Subcutaneous abdominal adipose tissue (tissue), 5 donors: ENCODE results near the gene CGN.
"Not testable (repeated sequence)": the region's sequence is repeated elsewhere in the genome, so short reads cannot be mapped to it uniquely, and the experiment has no call there.

Experiments used
- H3K27ac ChIP-seq: one replicate; pipeline ENCODE4 v1.7.0; 2013; ENCODE audit warnings: low read depth, mild to moderate bottlenecking, inconsistent platforms, low read length, moderate library complexity
- H3K27me3 ChIP-seq, 5 donors: one replicate each; pipeline ENCODE4 v1.7.0; 2013; ENCODE audit warnings: low read length in 5 of 5, inconsistent platforms in 1 of 5; ENCODE audit not compliant: control insufficient read depth in 5 of 5, insufficient read depth in 4 of 5
- H3K36me3 ChIP-seq, 5 donors: one replicate each; pipeline ENCODE4 v1.7.0; 2013; ENCODE audit warnings: low read length in 5 of 5; ENCODE audit not compliant: control insufficient read depth in 5 of 5, insufficient read depth in 5 of 5
- H3K4me1 ChIP-seq, 5 donors: one replicate each; pipeline ENCODE4 v1.7.0; 2013; ENCODE audit warnings: low read length in 5 of 5, mild to moderate bottlenecking in 3 of 5, moderate library complexity in 1 of 5; ENCODE audit not compliant: control insufficient read depth in 5 of 5, insufficient read depth in 5 of 5
- H3K4me3 ChIP-seq, 5 donors: one replicate each; pipeline ENCODE4 v1.7.0; 2013; ENCODE audit warnings: low read length in 5 of 5, low read depth in 1 of 5
- H3K9ac ChIP-seq, 5 donors: one replicate each; pipeline ENCODE4 v1.7.0; 2013; ENCODE audit warnings: low read length in 5 of 5, mild to moderate bottlenecking in 4 of 5, moderate library complexity in 3 of 5
- H3K9me3 ChIP-seq, 5 donors: one replicate each; pipeline ENCODE4 v1.7.0; 2013; ENCODE audit warnings: low read length in 5 of 5; ENCODE audit not compliant: control insufficient read depth in 5 of 5
- donor health status: healthy.
- donor health status: healthy.
- donor health status: healthy.
- donor health status: healthy.
- donor health status: healthy.

Gene CGN

GRCh38 chr1:151519667-151520066 lies 8.5 kb downstream of the CGN start:
- Histone ChIP-seq H3K4me3 (no peak overlapping the region), H3K9ac (no peak overlapping the region), H3K36me3 (no peaks in the 10 kb centered on the region), H3K9me3 (no peaks in the 10 kb centered on the region), H3K4me1 (no peaks in the 10 kb centered on the region), H3K27ac (no peak overlapping the region), H3K27me3 (peaks cover 0 to 15% (median 9%) of the 10 kb centered on the region in 5 donors)

GRCh38 chr1:151520359-151520758 lies 9.2 kb downstream of the CGN start:
- H3K4me3 ChIP-seq: no peak overlapping the region
- peaks cover 0 to 15% (median 8%) of the 10 kb centered on the region in 5 donors for H3K27me3 ChIP-seq
- no peaks in the 10 kb centered on the region for H3K9me3 ChIP-seq
- no peaks in the 10 kb centered on the region for H3K4me1 ChIP-seq
- H3K27ac ChIP-seq: no peak overlapping the region
- no peak overlapping the region for H3K9ac ChIP-seq
- H3K36me3 ChIP-seq: no peaks in the 10 kb centered on the region

GRCh38 chr1:151522427-151522826 lies 11.2 kb downstream of the CGN start:
- H3K4me1 ChIP-seq, H3K9ac ChIP-seq, H3K4me3 ChIP-seq, H3K36me3 ChIP-seq, H3K27ac ChIP-seq, H3K9me3 ChIP-seq, H3K27me3 ChIP-seq: not testable (repeated sequence)

- Histone ChIP-seq H3K27me3 (peaks cover 0 to 6% (median 4%) of the 10 kb centered on the region in 5 donors), H3K4me1 (no peaks in the 10 kb centered on the region), H3K4me3 (no peak overlapping the region), H3K27ac (no peak overlapping the region), H3K36me3 (no peaks in the 10 kb centered on the region), H3K9ac (no peak overlapping the region), H3K9me3 (no peaks in the 10 kb centered on the region)
Measured at GRCh38 chr1:151523326-151523725, 12.1 kb downstream of the CGN start.

GRCh38 chr1:151524736-151525135 lies 13.5 kb downstream of the CGN start:
- Histone ChIP-seq H3K27me3 (peaks cover 0 to 10% (median 4%) of the 10 kb centered on the region in 5 donors), H3K36me3 (no peaks in the 10 kb centered on the region)

GRCh38 chr1:151526735-151527525 lies 15.7 kb downstream of the CGN start:
- H3K4me3 ChIP-seq: no peak overlapping the region
- no peaks in the 10 kb centered on the region for H3K4me1 ChIP-seq
- H3K27me3 ChIP-seq: peaks cover 0 to 18% (median 8%) of the 10 kb centered on the region in 5 donors
- no peaks in the 10 kb centered on the region for H3K36me3 ChIP-seq
- H3K9ac ChIP-seq: no peak overlapping the region
- no peaks in the 10 kb centered on the region for H3K9me3 ChIP-seq
- H3K27ac ChIP-seq: no peak overlapping the region

More at GRCh38 chr1:151524736-151525135, 13.5 kb downstream of the CGN start:
- Histone ChIP-seq H3K27ac (no peak overlapping the region), H3K4me3 (no peak overlapping the region), H3K9ac (no peak overlapping the region), H3K9me3 (no peaks in the 10 kb centered on the region), H3K4me1 (no peaks in the 10 kb centered on the region)

GRCh38 chr1:151529211-151529702 lies 18.1 kb downstream of the CGN start:
- H3K36me3 ChIP-seq: no peaks in the 10 kb centered on the region
- no peak overlapping the region for H3K9ac ChIP-seq
- no peaks in the 10 kb centered on the region for H3K4me1 ChIP-seq
- peaks cover 0 to 15% (median 8%) of the 10 kb centered on the region in 5 donors for H3K27me3 ChIP-seq
- H3K9me3 ChIP-seq: no peaks in the 10 kb centered on the region
- H3K27ac ChIP-seq: no peak overlapping the region
- H3K4me3 ChIP-seq: no peak overlapping the region

GRCh38 chr1:151529781-151530180 lies 18.6 kb downstream of the CGN start:
- H3K36me3 ChIP-seq: no peaks in the 10 kb centered on the region
- H3K9ac ChIP-seq: peak overlapping the region in 1 of 5 donors; percentile 30

GRCh38 chr1:151530461-151530860 lies 19.3 kb downstream of the CGN start:
- Histone ChIP-seq H3K9me3 (no peaks in the 10 kb centered on the region), H3K4me3 (no peak overlapping the region), H3K9ac (no peak overlapping the region), H3K4me1 (no peaks in the 10 kb centered on the region), H3K27me3 (peaks cover 0 to 15% (median 8%) of the 10 kb centered on the region in 5 donors), H3K36me3 (no peaks in the 10 kb centered on the region), H3K27ac (no peak overlapping the region)

More at GRCh38 chr1:151529781-151530180, 18.6 kb downstream of the CGN start:
- Histone ChIP-seq H3K9me3 (no peaks in the 10 kb centered on the region), H3K27me3 (peaks cover 0 to 15% (median 8%) of the 10 kb centered on the region in 5 donors), H3K4me1 (no peaks in the 10 kb centered on the region), H3K27ac (no peak overlapping the region), H3K4me3 (no peak overlapping the region)

- Histone ChIP-seq H3K27me3 (peaks cover 0 to 15% (median 8%) of the 10 kb centered on the region in 5 donors), H3K27ac (no peak overlapping the region), H3K4me3 (no peak overlapping the region), H3K36me3 (no peaks in the 10 kb centered on the region), H3K9me3 (no peaks in the 10 kb centered on the region), H3K9ac (no peak overlapping the region), H3K4me1 (no peaks in the 10 kb centered on the region)
Measured at GRCh38 chr1:151533870-151534269, 22.7 kb downstream of the CGN start.
